SK-N-SH (cell line): ENCODE results near the gene HDAC4.

Experiments
- CTCF ChIP-seq: fragments of 200-600 bp; sonication (generic); IDR thresholded peaks from 2 replicates; pipeline ENCODE4 v1.6.1; 2017; ENCODE audit warnings: antibody characterized with exemption, mild to moderate bottlenecking, moderate library complexity
- MXI1 ChIP-seq: IDR thresholded peaks from 2 replicates; pipeline ENCODE4 v1.6.1; 2012; ENCODE audit warnings: mild to moderate bottlenecking, low read depth, low read length, improper control_type of control experiment
- POLR2AphosphoS5 ChIP-seq: IDR thresholded peaks from 2 replicates; pipeline ENCODE4 v1.6.1; 2012; ENCODE audit warnings: low read depth, low read length
- TAF1 ChIP-seq: IDR thresholded peaks from 2 replicates; pipeline ENCODE4 v1.6.1; 2012; ENCODE audit warnings: low read depth, mild to moderate bottlenecking, low read length, moderate library complexity, borderline replicate concordance
- USF1 ChIP-seq: IDR thresholded peaks from 2 replicates; pipeline ENCODE4 v1.4.0; 2012; ENCODE audit warnings: low read depth, borderline replicate concordance

- TF ChIP-seq POLR2AphosphoS5 (no peak), CTCF (no peak), TAF1 (no peak), MXI1 (no peak), USF1 (no peak)
Observed at GRCh38 chr2:239393941-239394340, 6.9 kb downstream of the HDAC4 start.
